GM21786 (cell line): Measurements from ENCODE around the gene PSMA6.
"Not testable (repeated sequence)": the region's sequence is repeated elsewhere in the genome, so short reads cannot be mapped to it uniquely, and the experiment has no call there.

Source experiments
- ATAC-seq: cut with Tn5 transposase; IDR thresholded peaks from one replicate; pipeline ENCODE4 v1.9.1; 2021; ENCODE audit not compliant: unreplicated experiment

The PSMA6 gene

DNA sequence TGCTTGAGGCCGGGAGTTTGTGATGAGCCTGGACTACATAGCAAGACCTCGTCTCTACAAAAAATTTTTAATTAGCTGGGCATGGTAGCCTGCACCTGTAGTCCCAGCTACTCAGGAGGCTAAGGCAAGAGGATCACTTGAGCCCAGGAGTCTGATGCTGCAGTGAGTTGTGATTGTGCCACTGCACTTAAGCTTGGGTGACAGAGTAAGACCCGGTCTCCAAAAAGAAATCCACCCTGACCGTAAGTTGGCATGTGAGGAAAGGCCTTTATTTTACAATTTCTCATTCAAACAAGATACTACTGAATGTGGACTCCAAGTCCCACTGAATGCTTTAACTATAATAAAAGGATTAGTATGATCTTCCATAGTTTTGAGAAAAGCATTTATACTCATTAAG lies 27.3 kb downstream of the PSMA6 start:
- ATAC-seq = no peak

DNA sequence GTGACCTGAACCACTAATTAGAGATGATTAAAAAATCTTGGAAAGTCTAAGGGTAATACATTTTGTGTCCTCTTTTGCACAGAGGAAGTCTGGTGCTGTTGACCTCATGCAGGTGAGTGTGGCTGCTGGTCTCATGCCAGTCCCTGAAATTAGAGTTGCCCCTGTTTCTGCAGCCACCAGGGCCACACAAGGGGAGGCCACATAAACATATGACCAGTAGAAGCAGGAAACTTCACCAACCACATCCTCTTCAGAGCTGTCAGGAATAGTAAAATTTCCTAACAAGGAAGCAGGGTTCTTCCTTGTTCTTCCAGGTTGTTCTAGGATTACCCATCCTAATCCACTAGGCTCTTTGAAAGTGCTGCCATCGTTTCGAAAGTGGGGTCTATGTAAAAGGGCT lies 28.3 kb downstream of the PSMA6 start:
- no peak for ATAC-seq

DNA sequence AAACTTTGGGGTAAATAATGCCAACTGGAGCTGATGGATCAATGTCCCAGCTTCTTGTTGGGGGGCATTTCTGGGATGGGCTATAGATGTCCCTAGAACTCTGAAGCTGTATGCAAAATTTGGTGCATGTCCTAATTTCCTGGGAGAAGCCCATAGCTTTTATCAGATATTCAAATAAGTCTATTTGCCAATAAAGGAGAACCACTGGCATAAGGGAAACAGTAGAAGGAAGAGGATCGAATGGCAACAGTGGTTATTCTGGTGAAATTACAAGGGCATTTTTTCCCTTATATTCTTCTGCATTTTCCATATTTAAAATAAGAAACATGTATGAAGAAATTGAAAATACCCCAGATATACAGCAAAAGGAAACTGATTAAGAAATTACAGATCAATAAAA lies 34.2 kb downstream of the PSMA6 start:
- ATAC-seq = no peak

DNA sequence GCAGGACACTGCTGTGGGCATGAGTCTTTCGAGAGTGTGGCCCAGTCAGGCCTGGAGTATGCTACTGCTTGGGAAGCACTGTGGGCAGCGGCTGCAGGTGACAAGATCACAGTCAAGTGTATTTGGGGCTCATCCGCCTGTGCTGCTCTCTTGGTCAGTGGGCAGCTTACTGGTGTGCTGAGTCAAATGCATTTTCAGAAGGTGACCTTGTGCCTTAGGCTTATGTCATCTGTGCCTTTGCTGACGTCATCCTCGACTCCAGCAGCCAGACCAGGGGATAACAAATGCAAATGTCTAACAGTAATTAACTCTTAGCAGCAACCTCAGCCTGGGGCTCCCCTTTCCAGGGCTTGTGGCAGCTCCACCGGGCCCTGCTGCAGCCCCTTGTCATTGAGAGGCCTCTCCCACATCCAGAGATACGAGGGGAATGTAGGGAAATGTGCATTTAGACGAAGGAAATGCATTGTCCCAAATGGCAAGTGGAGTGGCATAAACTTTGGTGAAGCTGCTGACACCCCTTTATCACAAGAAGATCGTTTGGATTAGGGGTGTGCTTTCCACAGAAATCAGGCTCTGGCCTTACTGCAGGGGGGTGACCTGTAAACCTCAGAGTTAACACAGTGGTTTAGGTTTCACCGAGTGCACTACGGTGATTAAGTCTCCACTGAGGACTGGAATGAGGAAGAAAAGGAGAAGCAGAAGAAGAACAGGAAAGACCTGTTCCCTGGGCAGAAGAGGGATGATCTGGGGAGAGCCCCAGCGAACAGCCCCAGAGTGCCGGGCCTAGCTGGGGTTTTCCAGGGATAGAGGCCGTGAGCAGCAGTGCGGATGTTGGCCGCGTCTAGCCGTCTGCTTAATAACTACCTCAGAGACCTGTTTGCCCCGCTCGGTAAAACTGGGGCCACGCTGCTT lies 39.7 kb downstream of the PSMA6 start:
- peak; percentile 48 for ATAC-seq

DNA sequence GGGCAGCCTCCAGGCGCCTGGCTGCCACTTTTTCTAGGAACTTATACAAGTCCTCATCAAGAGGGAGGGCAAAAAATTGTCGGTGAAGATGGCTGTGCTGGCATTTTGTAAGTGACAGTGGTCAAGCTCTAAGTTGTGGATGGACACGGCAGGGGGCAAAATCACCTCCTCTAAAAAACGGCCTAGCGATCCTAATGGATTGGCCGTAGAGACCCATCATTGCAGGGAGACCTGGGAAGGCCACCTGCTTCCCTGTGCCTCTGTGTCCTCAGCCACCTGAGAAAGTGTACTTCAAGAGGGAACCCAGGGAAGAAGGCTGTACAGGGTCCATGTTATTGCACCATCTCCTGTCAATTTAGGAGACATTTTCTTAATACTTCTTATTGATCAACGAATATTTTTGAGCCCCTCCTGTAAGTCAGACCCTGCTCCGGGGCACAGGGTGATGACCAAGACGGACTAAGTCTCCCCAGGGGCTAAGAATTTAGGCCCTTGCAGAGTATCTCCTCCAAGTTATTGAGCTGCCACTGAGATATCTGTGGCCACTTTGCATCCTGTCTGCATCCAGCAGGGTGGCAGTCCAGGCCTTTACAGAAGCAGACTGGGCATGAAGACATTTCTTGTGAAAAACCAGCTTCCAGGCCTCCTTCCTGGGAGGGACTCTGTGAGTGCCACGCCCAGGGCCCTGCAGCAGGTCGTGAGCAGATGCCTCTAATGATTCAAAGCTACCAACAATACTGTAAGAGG lies 40.5 kb downstream of the PSMA6 start:
- ATAC-seq = no peak

- ATAC-seq = no peak
These were observed 41.1 kb downstream of the PSMA6 start for GRCh38 chr14:35333264-35333730.

GRCh38 chr14:35333797-35334743 lies 41.9 kb downstream of the PSMA6 start:
- no peak for ATAC-seq

DNA sequence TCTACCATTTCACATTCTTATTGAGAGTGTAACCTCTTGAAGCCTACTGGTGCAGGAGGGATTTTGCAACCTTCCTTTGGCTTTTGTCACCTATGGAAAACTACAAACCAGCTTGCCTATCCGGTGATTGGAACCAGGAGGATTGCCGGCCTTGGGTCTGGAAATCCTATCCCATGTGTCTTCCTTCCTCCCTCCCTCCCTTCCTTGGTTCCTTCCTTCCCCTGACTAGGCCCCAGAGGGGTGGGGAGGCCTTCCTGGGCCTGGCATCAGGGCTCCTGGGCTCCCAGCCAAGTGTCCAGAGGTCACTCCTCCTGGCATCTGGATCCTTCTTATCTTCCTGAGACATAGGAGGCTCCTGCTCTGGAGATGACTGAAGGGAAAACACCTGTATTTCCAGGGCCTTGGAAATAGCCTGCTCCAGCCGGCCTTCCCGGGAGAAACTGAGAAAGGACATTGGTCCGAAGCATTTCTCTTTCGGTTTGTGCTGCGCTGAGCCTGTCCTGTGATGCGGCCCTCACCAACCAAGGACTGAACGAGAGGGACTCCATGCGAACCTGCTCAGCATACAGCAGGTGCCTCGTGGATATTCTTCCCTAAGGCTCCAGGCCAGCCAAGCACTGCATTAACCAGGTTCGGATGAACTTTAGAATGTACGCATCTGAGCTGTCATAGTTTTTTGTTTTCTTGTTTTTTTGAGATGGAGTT lies 43.4 kb downstream of the PSMA6 start:
- ATAC-seq = no peak

DNA sequence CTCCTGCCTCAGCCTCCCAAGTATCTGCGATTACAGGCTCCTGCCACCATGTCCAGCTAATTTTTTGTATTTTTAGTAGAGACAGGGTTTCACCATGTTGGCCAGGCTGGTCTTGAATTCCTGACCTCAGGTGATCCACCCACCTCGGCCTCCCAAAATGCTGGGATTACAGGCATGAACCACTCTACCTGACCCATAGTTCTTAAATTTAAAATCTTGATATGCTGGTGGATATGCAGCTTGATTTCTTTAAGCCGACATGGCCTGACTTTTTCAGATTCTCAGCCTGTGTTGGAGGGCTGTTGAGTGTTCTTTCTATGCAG lies 44.0 kb downstream of the PSMA6 start:
- not testable (repeated sequence) for ATAC-seq

GRCh38 chr14:35336494-35337268 lies 44.5 kb downstream of the PSMA6 start:
- ATAC-seq = no peak

- no peak for ATAC-seq
These were observed 45.4 kb downstream of the PSMA6 start for GRCh38 chr14:35337269-35338255.

- no peak for ATAC-seq
These were observed 46.7 kb downstream of the PSMA6 start for GRCh38 chr14:35338731-35339405.

DNA sequence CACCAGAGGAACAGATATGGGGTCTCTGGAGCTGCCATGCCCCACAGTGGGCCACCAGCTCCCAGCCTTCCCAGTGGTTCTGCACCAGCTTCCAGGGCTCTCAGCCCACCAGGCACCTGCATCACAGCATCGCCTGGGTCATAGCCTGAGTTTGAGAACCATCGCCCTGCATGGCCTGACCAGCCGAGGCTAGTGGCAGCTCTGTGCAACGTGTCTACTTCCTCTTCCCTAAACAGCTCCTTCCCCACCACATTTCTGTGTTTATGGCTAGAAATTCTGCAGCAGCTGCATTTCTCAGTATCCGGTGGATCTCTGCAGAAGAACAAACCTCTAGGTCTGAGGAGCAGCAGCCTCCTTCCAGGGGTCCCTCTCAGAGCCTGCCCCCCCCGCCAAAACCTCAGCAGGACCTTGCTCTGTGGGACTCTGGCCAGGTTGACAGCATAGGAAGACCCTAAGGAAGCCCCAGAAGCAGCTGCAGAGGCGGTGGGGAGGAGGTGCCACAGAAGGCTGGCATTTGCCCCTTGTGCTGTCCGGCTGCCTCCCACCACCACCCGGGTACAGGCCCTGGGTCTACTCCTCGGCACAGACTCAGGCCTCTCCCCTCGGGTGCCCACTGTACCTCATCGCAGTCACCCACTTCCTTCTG lies 47.7 kb downstream of the PSMA6 start:
- peak; percentile 47 for ATAC-seq

- no peak for ATAC-seq
These were observed 48.7 kb downstream of the PSMA6 start for GRCh38 chr14:35340616-35341453.

- ATAC-seq = no peak
These were observed 49.2 kb downstream of the PSMA6 start for GRCh38 chr14:35341454-35341750.

GRCh38 chr14:35341751-35342488 lies 49.7 kb downstream of the PSMA6 start:
- peak; percentile 53 for ATAC-seq
